HEK293 (cell line): Measurements from ENCODE around the gene DNMBP.

Source experiments
- CTCF ChIP-seq: fragments of 450-650 bp; formaldehyde crosslinking; IDR thresholded peaks from 2 replicates; pipeline ENCODE4 v1.5.1; 2016; ENCODE audit warnings: missing biosample characterization, missing genetic modification characterization
- HOXD13 ChIP-seq: sonication (generic); formaldehyde crosslinking; IDR thresholded peaks from 2 replicates; pipeline ENCODE4 v1.8.0; 2022; ENCODE audit warnings: missing genetic modification reagents, borderline replicate concordance
- KLF7 ChIP-seq: fragments of 450-650 bp; formaldehyde crosslinking; IDR thresholded peaks from 2 replicates; pipeline ENCODE4 v1.5.1; 2016; ENCODE audit warnings: missing biosample characterization, missing genetic modification characterization, borderline replicate concordance
- RBAK ChIP-seq: fragments of 450-650 bp; formaldehyde crosslinking; IDR thresholded peaks from 2 replicates; pipeline ENCODE4 v1.5.1; 2016; ENCODE audit warnings: missing biosample characterization, missing genetic modification characterization
- YY1 ChIP-seq: fragments of 450-650 bp; formaldehyde crosslinking; IDR thresholded peaks from 2 replicates; pipeline ENCODE4 v1.5.1; 2018; ENCODE audit warnings: missing biosample characterization, missing genetic modification characterization
- ZBTB20 ChIP-seq: fragments of 450-650 bp; formaldehyde crosslinking; IDR thresholded peaks from 2 replicates; pipeline ENCODE4 v1.5.1; 2016; ENCODE audit warnings: missing biosample characterization, missing genetic modification characterization
- ZNF148 ChIP-seq: fragments of 450-650 bp; formaldehyde crosslinking; IDR thresholded peaks from 2 replicates; pipeline ENCODE4 v1.5.0; 2017; ENCODE audit warnings: missing biosample characterization, missing genetic modification characterization, borderline replicate concordance
- ZNF394 ChIP-seq: fragments of 450-650 bp; formaldehyde crosslinking; IDR thresholded peaks from 2 replicates; pipeline ENCODE4 v1.5.1; 2016; ENCODE audit warnings: missing biosample characterization, missing genetic modification characterization, mild to moderate bottlenecking, moderate library complexity, borderline replicate concordance
- ZNF670 ChIP-seq: fragments of 450-650 bp; formaldehyde crosslinking; IDR thresholded peaks from 2 replicates; pipeline ENCODE4 v1.5.1; 2016; ENCODE audit warnings: missing biosample characterization, missing genetic modification characterization, low read depth
- TF ChIP-seq, protein P1 (sequence below): fragments of 450-650 bp; formaldehyde crosslinking; optimal IDR thresholded peaks from 2 replicates; pipeline ENCODE3; 2016; ENCODE audit warnings: missing biosample characterization, mild to moderate bottlenecking, missing genetic modification characterization

DNA sequence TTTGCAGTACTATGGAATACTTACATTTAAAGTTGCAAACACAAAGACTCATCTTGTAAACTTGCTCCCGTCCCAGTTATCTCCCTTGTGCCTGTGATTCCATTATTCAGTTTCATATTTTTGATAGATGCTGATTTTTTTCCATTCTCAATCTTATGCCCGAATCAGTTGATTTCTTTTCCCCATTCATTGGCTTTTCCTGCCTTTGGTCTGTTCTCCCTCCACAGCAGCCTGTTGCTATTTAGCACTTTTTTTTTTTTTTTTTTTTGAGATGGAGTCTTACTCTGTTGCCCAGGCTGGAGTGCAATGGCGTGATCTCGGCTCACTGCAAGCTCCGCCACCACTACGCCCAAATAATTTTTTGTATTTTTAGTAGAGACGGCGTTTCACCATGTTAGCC, 149.3 kb downstream of the DNMBP start:
- no peak for TF ChIP-seq CTCF (tag by site-specific recombination)
- TF ChIP-seq, protein P1, sequence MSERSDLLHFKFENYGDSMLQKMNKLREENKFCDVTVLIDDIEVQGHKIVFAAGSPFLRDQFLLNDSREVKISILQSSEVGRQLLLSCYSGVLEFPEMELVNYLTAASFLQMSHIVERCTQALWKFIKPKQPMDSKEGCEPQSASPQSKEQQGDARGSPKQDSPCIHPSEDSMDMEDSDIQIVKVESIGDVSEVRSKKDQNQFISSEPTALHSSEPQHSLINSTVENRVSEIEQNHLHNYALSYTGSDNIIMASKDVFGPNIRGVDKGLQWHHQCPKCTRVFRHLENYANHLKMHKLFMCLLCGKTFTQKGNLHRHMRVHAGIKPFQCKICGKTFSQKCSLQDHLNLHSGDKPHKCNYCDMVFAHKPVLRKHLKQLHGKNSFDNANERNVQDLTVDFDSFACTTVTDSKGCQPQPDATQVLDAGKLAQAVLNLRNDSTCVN: no peak
- TF ChIP-seq RBAK: no peak
- TF ChIP-seq ZNF394 (tag by site-specific recombination): no peak
- TF ChIP-seq ZNF148: no peak
- no peak for TF ChIP-seq HOXD13 (CRISPR knock-in tag)
- TF ChIP-seq ZNF670 (tag by site-specific recombination): no peak
- TF ChIP-seq YY1 (tag by site-specific recombination): no peak
- TF ChIP-seq ZBTB20 (tag by site-specific recombination): no peak
- no peak for TF ChIP-seq KLF7 (tag by site-specific recombination)
